GM20431 (cell line): ENCODE results near the gene ZIC3.

Experiments
- in situ Hi-C: fragments of 300-500 bp; cut with MseI, MboI; formaldehyde crosslinking; loops from one replicate; pipeline ENCODE4 v1.15.0; 2020; ENCODE audit warnings: low sequenced_read_pairs; ENCODE audit not compliant: unreplicated experiment

Gene ZIC3

DNA sequence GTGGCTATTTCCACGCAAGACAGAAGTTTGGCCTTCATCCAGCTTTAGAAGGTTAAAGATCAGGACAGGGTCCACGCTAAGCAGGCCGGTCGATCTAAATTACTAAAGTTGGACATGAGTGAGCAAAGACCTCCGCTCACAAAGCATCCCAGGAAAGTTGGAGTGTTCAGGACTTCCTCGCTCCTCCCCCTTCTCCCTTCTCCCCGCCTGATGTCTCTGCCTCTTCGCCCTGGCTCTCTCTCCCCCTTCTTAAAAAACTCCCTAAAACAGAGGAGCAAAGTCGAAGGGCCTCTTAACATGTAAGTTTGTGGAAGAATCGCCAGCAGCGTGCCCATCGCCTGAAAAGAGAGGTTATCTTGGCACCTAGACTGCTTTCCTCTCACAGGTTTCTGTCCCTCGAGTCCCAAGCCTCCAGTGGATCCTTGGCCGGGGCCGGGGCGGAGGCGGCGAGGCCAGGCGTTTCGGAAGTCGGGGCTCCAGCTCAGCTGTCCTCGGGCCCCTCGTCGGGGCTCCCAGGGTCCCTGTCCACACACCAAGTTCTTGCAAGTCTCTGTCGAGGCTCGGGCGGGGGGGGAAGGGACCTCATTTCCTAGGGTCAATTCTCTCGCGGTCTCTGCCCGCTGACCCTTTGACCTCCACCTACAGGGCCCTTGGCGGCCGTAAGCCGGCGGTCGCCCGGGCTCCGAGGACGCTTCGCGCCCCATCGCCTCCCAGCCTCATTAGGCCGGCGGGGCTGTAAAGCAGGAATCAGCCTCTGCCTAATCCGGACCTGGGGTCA, 7.6 kb downstream of the ZIC3 start:
- in situ Hi-C loops = no loop called here

- in situ Hi-C loops = no loop called here
These were observed 8.3 kb downstream of the ZIC3 start for GRCh38 chrX:137574102-137574783.

- in situ Hi-C loops = no loop called here
These were observed 8.9 kb downstream of the ZIC3 start for GRCh38 chrX:137574784-137575293.

DNA sequence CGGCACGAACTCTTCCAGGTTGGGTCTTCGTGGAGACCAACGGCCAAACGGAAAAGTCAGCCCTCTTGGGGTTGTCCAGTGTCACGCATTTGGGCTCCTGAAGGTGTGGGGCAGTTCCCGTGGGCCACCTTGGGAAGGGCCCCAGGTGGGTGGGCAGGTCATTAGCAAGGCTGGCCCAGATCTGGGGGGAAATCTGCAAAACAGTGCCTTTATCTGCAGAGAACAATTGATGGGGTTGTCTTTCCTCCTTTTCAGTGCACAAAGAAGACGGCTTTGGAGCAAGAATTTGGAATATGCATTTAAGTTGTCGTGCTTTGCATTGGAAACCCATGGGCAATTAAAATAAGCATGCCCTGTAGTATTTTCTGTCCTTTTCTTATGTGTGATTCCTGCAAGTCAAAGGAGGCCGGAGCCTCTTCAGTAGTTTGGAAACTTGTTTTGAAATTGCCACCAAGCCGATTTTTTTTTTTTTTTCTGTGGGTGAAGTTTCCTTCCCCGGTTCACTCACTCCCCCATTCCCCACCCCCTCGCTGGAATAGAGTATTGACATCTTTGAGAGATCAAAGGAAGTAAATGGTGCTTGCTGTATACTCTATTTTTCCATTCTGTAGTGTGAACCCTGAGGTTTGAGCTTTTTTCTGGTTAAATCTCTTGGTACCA, 9.8 kb downstream of the ZIC3 start:
- in situ Hi-C loops = no loop called here

DNA sequence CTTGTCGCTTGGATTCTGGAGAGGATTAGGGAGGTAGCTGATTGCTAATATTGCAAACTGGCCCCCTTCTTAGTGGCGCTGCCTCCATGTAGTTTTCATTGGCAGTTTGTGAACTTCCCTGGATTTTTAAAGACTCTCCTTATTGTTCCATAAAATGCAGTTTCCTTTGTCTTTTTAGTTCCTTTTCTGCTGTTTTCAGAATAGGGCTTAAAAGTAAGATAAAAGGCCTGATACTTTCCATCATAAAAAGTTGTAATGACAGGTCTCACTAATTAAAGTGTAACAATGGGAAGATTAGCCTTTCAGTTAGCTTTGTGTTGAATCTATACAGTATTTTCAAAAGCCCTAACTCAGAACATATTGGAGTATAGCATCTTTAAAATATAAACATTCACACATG, 21.2 kb downstream of the ZIC3 start:
- in situ Hi-C loops = no loop called here

DNA sequence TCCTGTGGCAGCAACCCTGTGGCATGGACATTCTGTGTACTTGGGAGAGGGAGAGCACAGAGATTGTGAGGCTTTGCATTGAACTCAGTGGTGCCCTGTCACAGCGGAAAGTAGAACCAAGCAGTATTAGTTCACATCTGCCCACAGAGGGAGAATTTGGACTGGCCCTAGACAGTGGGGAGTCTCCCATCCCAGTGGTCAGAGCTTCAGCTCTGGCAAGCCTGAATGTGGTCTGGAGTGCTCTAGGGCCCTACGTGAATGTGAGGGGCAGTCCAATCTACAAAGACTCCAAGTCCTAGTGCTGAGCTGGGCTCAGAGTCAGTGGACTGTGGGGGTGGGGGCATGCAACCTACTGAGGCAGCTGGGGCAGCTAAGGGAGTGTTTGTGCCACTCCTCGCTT, 34.8 kb downstream of the ZIC3 start:
- in situ Hi-C loops = no loop called here
